ENCODE measurements around the gene DNAH14. TPM values are rescaled to one million over a fixed set of nuclear protein-coding genes. Genes with fewer than 3 reads are reported as not detected.

Gene DNAH14
- total and polyA plus RNA-seq, 2 of the 4 experiments (the other 2 are of a cell fraction), result 2.7 to 3.6 TPM

DNA sequence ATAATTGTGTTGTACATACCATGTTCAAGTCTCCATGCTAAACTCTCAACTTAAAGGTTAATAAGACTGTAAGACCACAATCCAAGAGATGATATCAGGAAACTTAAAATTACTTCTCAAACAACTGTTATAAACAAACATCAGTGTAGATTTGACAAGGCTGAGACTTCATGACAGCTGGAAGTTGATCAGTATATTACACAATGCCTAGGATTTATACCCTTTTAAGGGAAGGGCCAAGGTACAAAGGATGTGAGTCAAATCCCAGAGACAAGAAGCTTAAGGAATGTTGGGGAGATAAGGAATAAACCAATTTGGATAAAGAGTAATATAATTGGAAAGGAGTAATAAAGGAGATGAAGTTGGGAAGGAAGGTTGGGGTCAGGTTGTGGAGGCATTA, 399.6 kb downstream of the DNAH14 start:
- H3K9ac ChIP-seq (ENCODE audit: low read depth, low read length), result no peak overlapping the region

More for the DNA sequence above, 399.6 kb downstream of the DNAH14 start:
- no TSS peak for BruUV-seq (replicated peaks)
- Histone ChIP-seq H3K9me3 (ENCODE audit: control insufficient read depth, insufficient read depth, low read length) (no peaks in the 10 kb centered on the region), H3K4me2 (ENCODE audit: low read depth, low read length) (no peak overlapping the region), H3K4me3 (ENCODE audit: insufficient read depth, low read depth, low read length) (no peak overlapping the region), H4K91ac (ENCODE audit: insufficient read depth, low read depth, low read length) (no peak overlapping the region), H2BK120ac (ENCODE audit: low read depth, low read length) (no peak overlapping the region), H2BK5ac (ENCODE audit: low read depth, low read length, poor library complexity, severe bottlenecking) (no peak overlapping the region), H4K20me1 (ENCODE audit: insufficient read depth, low read length) (no peaks in the 10 kb centered on the region), H3K27ac (ENCODE audit: insufficient read depth, low read length) (no peak overlapping the region), H4K8ac (ENCODE audit: low read depth in 2 of 2, low read length in 2 of 2) (no peak overlapping the region), H3K4ac (ENCODE audit: low read depth, low read length) (no peak overlapping the region), H3K18ac (ENCODE audit: low read depth, low read length) (no peak overlapping the region), H2AK9ac (replicated peaks; ENCODE audit: low read depth, low read length, poor library complexity) (no peak overlapping the region), H3K79me1 (ENCODE audit: low read depth in 1 of 2, low read length in 2 of 2) (no peaks in the 10 kb centered on the region), H3K23ac (ENCODE audit: low read depth, low read length) (no peak overlapping the region), H3K9me1 (ENCODE audit: insufficient read depth, low read length) (no peaks in the 10 kb centered on the region), H3K4me1 (ENCODE audit: control insufficient read depth, insufficient read depth, low read length) (no peaks in the 10 kb centered on the region), H2AFZ (replicated peaks; ENCODE audit: low read length, poor library complexity) (no peak overlapping the region), H2AK5ac (ENCODE audit: low read depth, low read length) (no peak overlapping the region), H3K27me3 (ENCODE audit: control insufficient read depth, insufficient read depth, low read length) (no peaks in the 10 kb centered on the region), H3K36me3 (ENCODE audit: control insufficient read depth, insufficient read depth, low read length) (no peaks in the 10 kb centered on the region), H2BK20ac (ENCODE audit: low read depth, low read length) (no peak overlapping the region), H3K56ac (ENCODE audit: extremely low read depth, insufficient read depth, low read length) (no peak overlapping the region), H4K5ac (ENCODE audit: low read depth, low read length) (no peak overlapping the region), H2BK15ac (ENCODE audit: low read depth, low read length) (no peak overlapping the region), H3K14ac (replicated peaks; ENCODE audit: low read depth, low read length) (no peak overlapping the region)
- ATAC-seq (ENCODE audit: low read depth) (no peak), DNase-seq (no peak)
- ChIA-PET CTCF (interaction anchor here (1.7 kb wide), 1 partner anchor 10 kb away, joined by 8 read pairs; no protein-coding TSS in a partner anchor), POLR2A (ENCODE audit: unreplicated experiment) (no interaction called here)
- dilution Hi-C loops (cut with HindIII; ENCODE audit: low sequenced_read_pairs, unreplicated experiment) (no loop called here), in situ Hi-C loops (cut with MboI; ENCODE audit: low sequenced_read_pairs) (no loop called here), intact Hi-C loops (cut with micrococcal nuclease) (no loop called here)
- TF ChIP-seq, protein P1, sequence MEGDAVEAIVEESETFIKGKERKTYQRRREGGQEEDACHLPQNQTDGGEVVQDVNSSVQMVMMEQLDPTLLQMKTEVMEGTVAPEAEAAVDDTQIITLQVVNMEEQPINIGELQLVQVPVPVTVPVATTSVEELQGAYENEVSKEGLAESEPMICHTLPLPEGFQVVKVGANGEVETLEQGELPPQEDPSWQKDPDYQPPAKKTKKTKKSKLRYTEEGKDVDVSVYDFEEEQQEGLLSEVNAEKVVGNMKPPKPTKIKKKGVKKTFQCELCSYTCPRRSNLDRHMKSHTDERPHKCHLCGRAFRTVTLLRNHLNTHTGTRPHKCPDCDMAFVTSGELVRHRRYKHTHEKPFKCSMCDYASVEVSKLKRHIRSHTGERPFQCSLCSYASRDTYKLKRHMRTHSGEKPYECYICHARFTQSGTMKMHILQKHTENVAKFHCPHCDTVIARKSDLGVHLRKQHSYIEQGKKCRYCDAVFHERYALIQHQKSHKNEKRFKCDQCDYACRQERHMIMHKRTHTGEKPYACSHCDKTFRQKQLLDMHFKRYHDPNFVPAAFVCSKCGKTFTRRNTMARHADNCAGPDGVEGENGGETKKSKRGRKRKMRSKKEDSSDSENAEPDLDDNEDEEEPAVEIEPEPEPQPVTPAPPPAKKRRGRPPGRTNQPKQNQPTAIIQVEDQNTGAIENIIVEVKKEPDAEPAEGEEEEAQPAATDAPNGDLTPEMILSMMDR (conservative IDR thresholded peaks at IDR 0.05; ENCODE audit: low read depth, low read length), result no peak
- no peak for TF ChIP-seq RAD21 (IDR thresholded peaks at IDR 0.05; ENCODE audit: low read length)
- TF ChIP-seq SMC3 (IDR thresholded peaks at IDR 0.05; ENCODE audit: low read depth, low read length), result no peak
- no peak for TF ChIP-seq MXI1 (IDR thresholded peaks at IDR 0.05; ENCODE audit: borderline replicate concordance, low read depth, low read length)
- TF ChIP-seq MAFK (IDR thresholded peaks at IDR 0.05; ENCODE audit: low read depth, low read length), result no peak
- no peak for TF ChIP-seq POLR2A (IDR thresholded peaks at IDR 0.05; ENCODE audit: low read depth, low read length)
- no peak for TF ChIP-seq RFX5 (IDR thresholded peaks at IDR 0.05; ENCODE audit: low read depth, low read length)
- TF ChIP-seq CHD1 (IDR thresholded peaks at IDR 0.05; ENCODE audit: low read depth, low read length), result no peak
- TF ChIP-seq, protein P2, sequence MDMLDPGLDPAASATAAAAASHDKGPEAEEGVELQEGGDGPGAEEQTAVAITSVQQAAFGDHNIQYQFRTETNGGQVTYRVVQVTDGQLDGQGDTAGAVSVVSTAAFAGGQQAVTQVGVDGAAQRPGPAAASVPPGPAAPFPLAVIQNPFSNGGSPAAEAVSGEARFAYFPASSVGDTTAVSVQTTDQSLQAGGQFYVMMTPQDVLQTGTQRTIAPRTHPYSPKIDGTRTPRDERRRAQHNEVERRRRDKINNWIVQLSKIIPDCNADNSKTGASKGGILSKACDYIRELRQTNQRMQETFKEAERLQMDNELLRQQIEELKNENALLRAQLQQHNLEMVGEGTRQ (IDR thresholded peaks at IDR 0.05; ENCODE audit: low read depth, low read length), result no peak
- no peak for TF ChIP-seq MAZ (IDR thresholded peaks at IDR 0.05; ENCODE audit: borderline replicate concordance, low read depth, low read length)
- no peak for TF ChIP-seq BHLHE40 (IDR thresholded peaks at IDR 0.05; ENCODE audit: low read depth, low read length)
- TF ChIP-seq, protein P3, sequence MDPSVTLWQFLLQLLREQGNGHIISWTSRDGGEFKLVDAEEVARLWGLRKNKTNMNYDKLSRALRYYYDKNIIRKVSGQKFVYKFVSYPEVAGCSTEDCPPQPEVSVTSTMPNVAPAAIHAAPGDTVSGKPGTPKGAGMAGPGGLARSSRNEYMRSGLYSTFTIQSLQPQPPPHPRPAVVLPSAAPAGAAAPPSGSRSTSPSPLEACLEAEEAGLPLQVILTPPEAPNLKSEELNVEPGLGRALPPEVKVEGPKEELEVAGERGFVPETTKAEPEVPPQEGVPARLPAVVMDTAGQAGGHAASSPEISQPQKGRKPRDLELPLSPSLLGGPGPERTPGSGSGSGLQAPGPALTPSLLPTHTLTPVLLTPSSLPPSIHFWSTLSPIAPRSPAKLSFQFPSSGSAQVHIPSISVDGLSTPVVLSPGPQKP (IDR thresholded peaks at IDR 0.05; ENCODE audit: borderline replicate concordance, low read depth, low read length), result no peak

Measured in IMR-90 (cell line).